NCI-H510A treated with DMSO at 0.1 percent for 48 hours (cell line): ENCODE measurements around the gene PRRC2B.
"Not testable (repeated sequence)": the region's sequence is repeated elsewhere in the genome, so short reads cannot be mapped to it uniquely, and the experiment has no call there.

Experiments
- DNase-seq: peaks from one replicate; lab custom pipeline; 2025; lab: John Stamatoyannopoulos, UW

The PRRC2B gene

DNA sequence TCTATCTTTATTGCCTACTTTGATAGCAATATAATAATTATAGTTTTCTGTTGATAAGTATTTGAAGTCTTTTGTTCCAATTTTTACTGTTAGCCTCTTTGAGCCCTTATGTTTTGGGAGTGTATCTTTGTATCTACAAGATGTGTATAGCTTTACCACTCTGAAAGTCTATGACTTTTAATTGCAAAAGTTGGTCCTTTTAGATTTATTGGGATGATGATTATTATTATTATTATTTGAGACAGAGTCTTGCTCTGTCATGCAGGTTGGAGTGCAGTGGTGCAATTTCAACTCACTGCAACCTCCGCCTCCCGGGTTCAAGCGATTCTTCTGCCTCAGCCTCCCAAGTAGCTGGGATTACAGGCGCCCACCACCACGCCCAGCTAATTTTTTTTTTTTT lies 78.2 kb downstream of the PRRC2B start:
- DNase-seq: not testable (repeated sequence)

GRCh38 chr9:131473198-131473885 lies 79.5 kb downstream of the PRRC2B start:
- DNase-seq: no peak

- no peak for DNase-seq
Measured at GRCh38 chr9:131473891-131474290, 80.0 kb downstream of the PRRC2B start.

GRCh38 chr9:131474711-131475110 lies 80.8 kb downstream of the PRRC2B start:
- no peak for DNase-seq

- no peak for DNase-seq
Measured at GRCh38 chr9:131475111-131475955, 81.4 kb downstream of the PRRC2B start.

DNA sequence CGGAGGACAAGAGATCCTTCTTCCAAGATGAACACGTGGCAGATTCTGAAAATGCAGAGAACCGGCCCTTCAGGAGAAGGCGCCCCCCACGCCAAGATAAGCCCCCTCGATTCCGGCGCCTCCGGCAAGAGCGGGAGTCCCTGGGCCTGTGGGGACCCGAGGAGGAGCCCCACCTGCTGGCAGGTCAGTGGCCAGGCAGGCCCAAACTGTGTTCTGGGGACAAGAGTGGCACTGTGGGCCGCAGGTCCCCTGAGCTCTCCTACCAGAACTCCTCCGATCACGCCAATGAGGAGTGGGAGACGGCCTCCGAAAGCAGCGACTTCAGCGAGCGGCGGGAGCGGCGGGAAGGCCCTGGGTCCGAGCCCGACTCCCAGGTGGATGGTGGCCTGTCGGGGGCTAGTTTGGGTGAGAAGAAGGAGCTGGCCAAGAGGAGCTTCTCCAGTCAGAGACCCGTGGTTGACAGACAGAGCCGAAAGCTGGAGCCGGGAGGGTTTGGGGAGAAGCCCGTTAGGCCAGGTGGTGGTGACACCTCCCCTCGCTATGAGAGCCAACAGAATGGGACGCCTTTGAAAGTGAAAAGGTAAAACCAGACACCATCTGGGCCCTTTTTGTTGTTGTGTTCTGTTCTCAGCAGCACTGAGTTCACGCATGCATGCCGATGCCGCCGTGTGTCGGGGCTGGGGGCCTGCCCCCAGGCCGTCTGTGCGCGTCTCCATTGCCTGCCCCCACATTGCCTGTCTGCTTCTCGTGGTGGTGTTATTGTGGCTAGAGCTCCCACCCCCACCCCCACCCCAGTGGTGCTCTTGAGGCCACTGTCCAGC lies 82.3 kb downstream of the PRRC2B start:
- no peak for DNase-seq

DNA sequence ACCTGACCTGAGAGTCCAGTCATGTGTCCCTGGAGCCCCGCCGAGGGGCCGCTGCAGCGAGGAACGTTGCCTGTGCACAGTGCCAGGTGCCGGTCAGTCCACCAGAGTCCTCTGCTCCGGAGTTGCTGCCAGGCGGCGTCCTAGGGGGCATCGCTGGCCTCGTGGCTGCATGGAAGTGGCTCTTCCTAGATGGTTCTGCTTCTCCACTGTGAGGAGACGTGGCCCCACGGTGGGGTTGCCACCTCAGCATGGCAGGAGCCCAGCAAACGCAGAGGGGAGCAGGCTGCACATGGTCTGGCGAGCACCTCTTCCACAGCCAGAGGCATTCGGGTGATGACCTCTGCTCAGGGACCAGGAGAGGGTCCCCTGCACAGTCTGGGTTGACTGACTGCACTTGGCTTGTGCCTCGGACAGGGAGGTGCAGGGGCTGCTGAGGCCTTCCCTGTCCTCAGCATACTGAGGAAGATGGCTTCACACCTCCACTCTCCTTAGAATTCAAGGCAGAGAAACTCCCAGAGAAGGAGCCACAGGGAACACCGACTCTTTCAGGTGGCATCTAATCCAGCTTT lies 83.0 kb downstream of the PRRC2B start:
- no peak for DNase-seq

DNA sequence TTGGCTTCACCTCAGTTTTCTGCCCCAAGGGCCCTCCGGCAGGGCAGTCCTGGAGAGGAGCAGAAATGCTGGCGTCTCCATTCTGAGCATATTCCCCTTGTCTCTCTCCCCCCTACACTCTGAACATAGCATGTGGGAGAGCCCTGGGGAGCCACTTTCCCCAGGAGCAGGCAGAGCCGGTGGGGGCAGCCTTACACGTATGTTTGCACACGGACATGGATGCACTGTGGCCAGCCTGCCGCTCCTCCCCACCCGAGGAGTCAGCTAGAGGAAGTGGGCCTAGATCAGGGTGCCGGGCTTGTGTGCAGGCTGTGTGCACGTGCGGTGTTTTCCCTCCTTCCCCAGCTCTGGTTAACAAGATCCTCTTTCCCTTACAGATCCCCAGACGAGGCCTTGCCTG lies 83.5 kb downstream of the PRRC2B start:
- DNase-seq: no peak

GRCh38 chr9:131477816-131478419 lies 84.0 kb downstream of the PRRC2B start:
- no peak for DNase-seq

DNA sequence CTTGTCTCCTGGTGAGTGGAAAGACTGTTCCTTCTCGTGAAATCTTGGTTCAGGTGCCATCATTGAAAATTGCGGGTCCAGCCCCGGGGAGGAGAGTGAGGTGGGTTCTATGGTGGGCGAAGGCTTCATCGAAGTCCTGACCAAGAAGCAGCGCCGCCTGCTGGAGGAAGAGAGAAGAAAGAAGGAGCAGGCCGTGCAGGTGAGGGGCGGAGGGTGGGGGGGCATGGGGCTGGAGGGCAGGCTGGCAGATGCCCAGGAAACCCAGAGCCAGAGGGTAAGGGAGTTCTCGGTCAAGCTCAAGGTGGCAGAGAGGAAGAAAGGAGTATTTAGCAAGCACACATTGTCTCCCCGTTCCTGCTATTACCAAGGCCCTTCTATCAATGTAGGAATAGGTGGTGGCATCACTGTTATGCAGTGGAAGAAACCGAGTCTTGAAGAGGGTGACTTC lies 84.6 kb downstream of the PRRC2B start:
- peak; percentile 69 for DNase-seq

DNA sequence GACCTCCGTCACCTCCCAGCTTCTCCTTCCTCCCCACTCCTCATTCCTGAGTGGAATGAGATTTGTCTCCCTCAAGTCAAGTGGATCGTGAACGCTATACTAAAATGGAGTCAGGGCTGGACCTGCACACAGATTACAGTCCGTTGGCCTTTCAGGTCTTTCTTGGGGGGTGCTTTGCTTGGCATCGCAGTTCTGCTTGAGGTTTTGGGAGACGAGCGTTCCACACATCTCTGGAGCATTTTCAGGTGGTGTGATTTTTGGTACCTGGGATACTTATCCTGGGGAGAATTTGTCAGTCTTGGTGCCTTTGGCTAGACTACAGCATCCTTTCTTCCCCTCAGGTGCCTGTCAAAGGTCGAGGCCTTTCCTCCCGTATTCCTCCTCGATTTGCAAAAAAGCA lies 85.0 kb downstream of the PRRC2B start:
- no peak for DNase-seq

- no peak for DNase-seq
Measured at GRCh38 chr9:131480258-131480657, 86.4 kb downstream of the PRRC2B start.

DNA sequence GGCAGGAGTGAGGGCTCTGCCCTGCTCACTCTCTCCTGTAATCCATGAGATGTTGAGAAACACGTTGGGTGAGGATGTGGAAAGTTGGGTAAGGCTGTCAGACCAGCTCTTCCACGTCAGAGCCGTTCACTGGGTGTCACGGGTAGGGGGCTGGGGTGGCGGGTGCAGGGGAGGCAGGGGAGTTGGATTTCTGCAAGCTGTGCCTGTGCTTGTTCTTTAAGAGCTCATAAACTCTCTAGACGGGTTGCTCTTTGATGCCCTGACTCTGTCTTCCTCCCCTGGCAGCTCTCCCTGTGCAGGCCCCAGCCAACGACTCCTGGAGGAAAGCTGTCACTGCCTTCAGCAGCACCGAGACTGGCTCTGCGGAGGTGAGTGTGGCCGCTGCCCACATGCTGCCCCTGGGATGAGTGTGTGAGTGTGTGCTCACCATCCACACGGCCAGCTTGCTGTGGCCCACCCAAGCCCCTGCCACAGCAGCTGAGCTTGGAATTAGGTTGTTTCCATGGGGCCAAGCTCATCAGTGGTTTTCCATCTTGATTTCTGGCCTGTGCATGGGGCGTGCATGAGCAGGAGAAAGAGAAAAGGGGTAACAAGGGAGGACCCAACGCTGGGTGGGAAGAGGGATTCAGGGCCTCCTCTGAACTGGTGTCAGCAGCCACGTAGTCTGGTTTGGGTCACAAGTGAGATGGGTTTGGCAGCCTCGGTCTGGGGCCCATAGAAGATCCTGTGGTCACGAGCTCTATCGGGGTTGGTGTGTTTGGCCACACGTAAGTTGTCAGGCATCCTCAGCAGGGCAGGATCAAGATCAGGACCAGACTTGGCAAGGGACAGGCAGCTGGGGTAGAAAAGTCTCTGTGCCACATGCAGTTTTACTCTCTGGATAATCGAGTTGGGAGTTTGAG lies 87.8 kb downstream of the PRRC2B start:
- DNase-seq: no peak

GRCh38 chr9:131482343-131483006 lies 88.6 kb downstream of the PRRC2B start:
- DNase-seq: no peak

GRCh38 chr9:131483319-131484050 lies 89.6 kb downstream of the PRRC2B start:
- DNase-seq: no peak

DNA sequence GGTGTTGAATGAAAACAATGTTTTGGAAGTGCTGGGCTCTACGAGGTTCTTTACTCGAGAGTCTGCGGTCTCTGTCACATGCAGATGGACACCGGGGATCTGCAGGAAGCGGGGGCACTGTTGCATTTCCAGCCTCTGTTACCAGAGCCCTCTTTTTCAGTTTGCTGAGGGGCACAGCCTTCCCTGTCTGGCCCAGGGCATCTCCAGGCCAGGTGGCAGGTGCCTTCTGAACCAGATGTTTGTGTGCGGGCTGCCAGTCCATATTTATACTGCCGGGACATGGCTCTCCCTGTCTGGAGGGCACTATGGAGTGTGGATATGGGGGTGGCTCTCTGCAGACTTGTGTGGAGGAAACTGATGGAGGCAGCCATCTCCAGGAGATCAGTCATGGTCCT lies 90.2 kb downstream of the PRRC2B start:
- no peak for DNase-seq

GRCh38 chr9:131484560-131485185 lies 90.8 kb downstream of the PRRC2B start:
- DNase-seq: no peak

- no peak for DNase-seq
Measured at GRCh38 chr9:131485206-131485605, 91.3 kb downstream of the PRRC2B start.
